HepG2 (cell line): ENCODE results near the gene DNMT3B. TPM values are rescaled to one million over a fixed set of nuclear protein-coding genes. Genes with fewer than 3 reads are reported as not detected.

ENCODE experiments used
- AGO1 ChIP-seq: fragments of 200-400 bp; formaldehyde crosslinking; IDR thresholded peaks from 2 replicates; pipeline ENCODE4 v1.6.1; 2017; ENCODE audit warnings: mild to moderate bottlenecking, low read depth, low read length, moderate library complexity; ENCODE audit not compliant: poor library complexity, severe bottlenecking
- AHR ChIP-seq: IDR thresholded peaks from 2 replicates; pipeline ENCODE4 v1.6.1; 2018; ENCODE audit warnings: missing genetic modification reagents, missing compliant biosample characterization
- ETV5 ChIP-seq: IDR thresholded peaks from 2 replicates; pipeline ENCODE4 v1.6.1; 2018; ENCODE audit warnings: missing biosample characterization, missing genetic modification reagents, inconsistent platforms, borderline replicate concordance
- GRHL1 ChIP-seq: sonication (generic); formaldehyde crosslinking; conservative IDR thresholded peaks from 2 replicates; pipeline ENCODE4 v1.8.0; 2022; ENCODE audit warnings: missing genetic modification reagents
- HDAC1 ChIP-seq: sonication (generic); formaldehyde crosslinking; IDR thresholded peaks from 2 replicates; pipeline ENCODE4 v1.5.1; 2020; ENCODE audit warnings: mild to moderate bottlenecking, missing genetic modification reagents
- HNRNPL ChIP-seq: fragments of 200-400 bp; formaldehyde crosslinking; IDR thresholded peaks from 2 replicates; pipeline ENCODE4 v1.6.1; 2017; ENCODE audit warnings: mild to moderate bottlenecking, low read depth, low read length
- KMT2A ChIP-seq: sonication (generic); formaldehyde crosslinking; IDR thresholded peaks from 2 replicates; pipeline ENCODE4 v1.4.0; 2020; ENCODE audit warnings: missing genetic modification reagents
- MYC ChIP-seq: sonication (generic); formaldehyde crosslinking; IDR thresholded peaks from 2 replicates; pipeline ENCODE4 v1.9.0; 2021; ENCODE audit warnings: missing genetic modification reagents, borderline replicate concordance
- PAF1 ChIP-seq: IDR thresholded peaks from 2 replicates; pipeline ENCODE4 v1.6.1; 2016; ENCODE audit warnings: missing genetic modification reagents, missing compliant biosample characterization
- POGK ChIP-seq: sonication (generic); formaldehyde crosslinking; conservative IDR thresholded peaks from 2 replicates; pipeline ENCODE4 v1.8.0; 2022; ENCODE audit warnings: mild to moderate bottlenecking, moderate library complexity, missing genetic modification reagents
- SCMH1 ChIP-seq: sonication (generic); formaldehyde crosslinking; IDR thresholded peaks from 2 replicates; pipeline ENCODE4 v1.9.0; 2021; ENCODE audit warnings: missing genetic modification reagents, mild to moderate bottlenecking, borderline replicate concordance
- TARDBP ChIP-seq: sonication (generic); formaldehyde crosslinking; IDR thresholded peaks from 2 replicates; pipeline ENCODE4 v1.8.0; 2022; ENCODE audit warnings: mild to moderate bottlenecking, missing genetic modification reagents
- ZFX ChIP-seq: sonication (generic); formaldehyde crosslinking; IDR thresholded peaks from 2 replicates; pipeline ENCODE4 v1.4.0; 2020; ENCODE audit warnings: mild to moderate bottlenecking, low read depth, missing genetic modification reagents, moderate library complexity
- ZFY ChIP-seq: sonication (generic); formaldehyde crosslinking; IDR thresholded peaks from 2 replicates; pipeline ENCODE4 v1.4.0; 2020; ENCODE audit warnings: missing genetic modification reagents
- ZNF136 ChIP-seq: sonication (generic); formaldehyde crosslinking; IDR thresholded peaks from 2 replicates; pipeline ENCODE4 v1.8.1; 2022; ENCODE audit warnings: low read depth, mild to moderate bottlenecking, moderate library complexity, missing genetic modification reagents
- ZNF503 ChIP-seq: sonication (generic); formaldehyde crosslinking; IDR thresholded peaks from 2 replicates; pipeline ENCODE4 v1.4.0; 2020; ENCODE audit warnings: missing genetic modification reagents
- ZNF562 ChIP-seq: sonication (generic); formaldehyde crosslinking; IDR thresholded peaks from 2 replicates; pipeline ENCODE4 v1.8.0; 2022; ENCODE audit warnings: missing genetic modification reagents, borderline replicate concordance
- ZNF749 ChIP-seq: sonication (generic); formaldehyde crosslinking; IDR thresholded peaks from 2 replicates; pipeline ENCODE4 v1.8.0; 2022; ENCODE audit warnings: mild to moderate bottlenecking, missing genetic modification reagents, moderate library complexity, borderline replicate concordance
- ZNF792 ChIP-seq: IDR thresholded peaks from 2 replicates; pipeline ENCODE4 v1.6.1; 2016
- ZSCAN31 ChIP-seq: sonication (generic); formaldehyde crosslinking; IDR thresholded peaks from 2 replicates; pipeline ENCODE4 v1.5.0; 2020; ENCODE audit warnings: low read depth, mild to moderate bottlenecking, missing genetic modification reagents
- polyA plus RNA-seq, 8 experiments: library from polyadenylated mRNA; depleted of rRNA in 3 of 8; stranded (reverse) in 7 of 8; unstranded in 1 of 8; fragments of >200 nt; fragmentation: Illumina TruSeq in 4 of 8; extraction: Trizol in 4 of 8; gene quantifications; 2 replicates each; pipeline versions ENCODE4 v1.2.1 to v1.2.3, GENCODE V29; 2011 to 2016; ENCODE audit warnings: low read depth in 4 of 8, missing spikeins in 1 of 8, mixed read lengths in 1 of 8; ENCODE audit not compliant: insufficient read depth in 1 of 8
- total RNA-seq, 5 experiments: library from RNA; depleted of rRNA; stranded (reverse); fragments of >200 nt; fragmentation: Illumina TruSeq; extraction: Trizol; gene quantifications; 2 replicates each; pipeline ENCODE4 v1.2.3, GENCODE V29; 2016; ENCODE audit warnings: low read depth in 1 of 5
- TF ChIP-seq, protein P1 (sequence below): sonication (generic); formaldehyde crosslinking; IDR thresholded peaks from 2 replicates; pipeline ENCODE4 v1.5.1; 2020; ENCODE audit warnings: missing genetic modification reagents, mild to moderate bottlenecking, borderline replicate concordance
- TF ChIP-seq, protein P2 (sequence below): IDR thresholded peaks from 2 replicates; pipeline ENCODE4 v1.6.1; 2018; ENCODE audit warnings: missing genetic modification reagents

The DNMT3B gene
- total and polyA plus RNA-seq, 2 of the 13 experiments (the other 11 are each of a cell fraction or from before 2014, with no cell fraction given), result 3.8 to 13.9 TPM

DNA sequence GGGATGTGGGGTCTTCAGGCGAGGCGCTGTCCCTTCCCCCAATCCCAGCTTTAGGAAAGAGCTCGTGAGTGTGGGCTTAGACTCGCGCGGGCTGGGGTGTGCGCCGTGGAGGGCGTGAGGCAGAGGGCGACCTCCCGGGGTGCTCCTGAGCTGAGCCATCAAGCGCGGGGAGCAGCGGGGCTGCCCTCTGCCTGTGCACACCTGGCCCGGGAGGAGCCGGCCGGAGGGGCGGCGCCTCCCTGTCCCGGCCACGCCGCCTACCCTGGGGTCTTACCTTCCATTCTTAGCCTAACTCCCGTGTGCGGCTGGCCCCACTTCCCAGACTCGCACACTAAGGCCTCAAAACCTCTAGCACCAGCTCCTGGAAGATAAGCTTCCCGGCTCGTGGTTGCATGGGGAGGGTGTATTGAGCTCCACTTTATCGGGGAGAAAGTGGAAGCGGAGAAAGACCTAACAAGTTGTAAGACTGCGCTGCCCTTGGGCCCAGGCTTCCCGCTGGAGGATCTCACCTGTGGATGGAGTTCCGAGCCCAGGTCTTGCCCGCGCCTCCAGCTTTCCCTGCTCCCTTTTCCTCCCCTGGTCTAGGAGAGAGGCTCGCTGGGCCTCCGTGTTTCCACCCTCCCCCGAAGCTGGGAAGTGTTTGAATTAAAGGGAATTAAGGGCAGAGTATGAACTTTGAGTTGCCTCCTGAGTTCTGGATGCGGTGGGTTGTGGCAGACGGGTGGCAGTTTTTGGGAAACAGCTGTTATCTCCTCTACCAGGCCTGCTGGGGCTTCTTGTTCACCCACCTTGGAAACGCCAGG is 1.2 kb downstream of the DNMT3B start (continued):
- TF ChIP-seq ZFY (CRISPR knock-in tag), result peak; percentile 36
- TF ChIP-seq AGO1, result peak; percentile 57
- 0 out of 2 replicates have a peak, but pooled peaks have one; percentile 57 for TF ChIP-seq ZNF136 (CRISPR knock-in tag)
- TF ChIP-seq ZNF562 (CRISPR knock-in tag), result no peak
- TF ChIP-seq MYC (CRISPR knock-in tag), result peak; percentile 72; the same call in 1 of the 2 replicates
- TF ChIP-seq AHR (CRISPR knock-in tag), result no peak; the same call in 1 of the 2 replicates
- no peak for TF ChIP-seq HNRNPL
- TF ChIP-seq ZNF792 (CRISPR knock-in tag), result 0 out of 2 replicates have a peak, but pooled peaks have one; percentile 21
- TF ChIP-seq TARDBP (CRISPR knock-in tag), result peak; percentile 71
- TF ChIP-seq ZNF749, result no peak
- TF ChIP-seq POGK (CRISPR knock-in tag), result no peak
- peak; percentile 66; the same call in 1 of the 2 replicates for TF ChIP-seq ZFX (CRISPR knock-in tag)
- TF ChIP-seq GRHL1, result no peak
- TF ChIP-seq HDAC1 (CRISPR knock-in tag), result peak; percentile 52
- peak; percentile 45 for TF ChIP-seq KMT2A (CRISPR knock-in tag)
- TF ChIP-seq, protein P1, sequence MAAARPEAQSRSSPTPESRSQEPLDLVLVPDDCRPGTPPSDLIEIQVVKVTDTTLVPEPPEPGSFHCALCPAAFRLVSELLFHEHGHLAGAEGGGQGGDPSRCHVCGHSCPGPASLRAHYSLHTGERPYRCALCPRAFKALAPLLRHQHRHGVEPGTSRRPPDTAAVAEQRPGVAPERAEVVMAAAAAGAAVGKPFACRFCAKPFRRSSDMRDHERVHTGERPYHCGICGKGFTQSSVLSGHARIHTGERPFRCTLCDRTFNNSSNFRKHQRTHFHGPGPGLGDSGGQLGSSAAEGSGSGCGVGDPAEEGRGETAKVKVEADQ (CRISPR knock-in tag), result 0 out of 2 replicates have a peak, but pooled peaks have one; percentile 42
- peak; percentile 83; the same call in 1 of the 2 replicates for TF ChIP-seq ZSCAN31 (CRISPR knock-in tag)
- TF ChIP-seq SCMH1, result no peak
- no peak for TF ChIP-seq ZNF503 (CRISPR knock-in tag)
- TF ChIP-seq ETV5 (CRISPR knock-in tag), result peak; percentile 8; the same call in 1 of the 2 replicates
- TF ChIP-seq, protein P2, sequence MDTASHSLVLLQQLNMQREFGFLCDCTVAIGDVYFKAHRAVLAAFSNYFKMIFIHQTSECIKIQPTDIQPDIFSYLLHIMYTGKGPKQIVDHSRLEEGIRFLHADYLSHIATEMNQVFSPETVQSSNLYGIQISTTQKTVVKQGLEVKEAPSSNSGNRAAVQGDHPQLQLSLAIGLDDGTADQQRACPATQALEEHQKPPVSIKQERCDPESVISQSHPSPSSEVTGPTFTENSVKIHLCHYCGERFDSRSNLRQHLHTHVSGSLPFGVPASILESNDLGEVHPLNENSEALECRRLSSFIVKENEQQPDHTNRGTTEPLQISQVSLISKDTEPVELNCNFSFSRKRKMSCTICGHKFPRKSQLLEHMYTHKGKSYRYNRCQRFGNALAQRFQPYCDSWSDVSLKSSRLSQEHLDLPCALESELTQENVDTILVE (CRISPR knock-in tag), result peak; percentile 45; the same call in 1 of the 2 replicates
- no peak for TF ChIP-seq PAF1
